Measurements from ENCODE around the gene SNX9.
"Not testable (repeated sequence)": the region's sequence is repeated elsewhere in the genome, so short reads cannot be mapped to it uniquely, and the experiment has no call there.

SNX9 gene

DNA sequence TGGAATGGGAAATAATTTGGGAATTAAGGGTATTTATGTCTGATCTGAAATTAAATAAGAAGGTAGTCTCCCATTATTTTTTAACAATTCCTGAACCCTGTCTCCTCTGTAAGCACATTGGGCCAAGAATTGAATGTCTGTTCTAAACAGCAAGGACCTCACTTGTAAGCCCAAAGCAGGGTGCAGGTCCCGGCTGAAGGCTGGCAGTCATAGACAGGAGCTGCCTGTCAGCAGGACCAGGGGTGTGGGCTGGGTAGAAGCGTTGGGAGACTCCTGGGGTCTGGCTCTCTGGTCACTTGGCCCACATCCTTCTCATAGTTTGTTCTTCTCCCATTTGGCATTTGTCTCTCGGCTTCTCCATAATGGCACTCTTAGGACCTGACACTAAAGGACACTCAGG lies 75.6 kb downstream of the SNX9 start:
- no peak overlapping the region for H2AFZ ChIP-seq (ENCODE audit: low read depth, low read length)
- no peaks in the 10 kb centered on the region for H4K20me1 ChIP-seq (ENCODE audit: insufficient read depth, low read length)
- no peak overlapping the region for H3K9ac ChIP-seq (ENCODE audit: low read length)
- TF ChIP-seq CTCF (IDR thresholded peaks at IDR 0.05; ENCODE audit: low read depth, low read length) = no peak
- TF ChIP-seq EZH2phosphoT487 (IDR thresholded peaks at IDR 0.05; ENCODE audit: low read depth) = no peak
- no peaks in the 10 kb centered on the region for H3K79me2 ChIP-seq (ENCODE audit: low read length)
- H3K36me3 ChIP-seq (replicated peaks; ENCODE audit: low read depth, low read length) = no peaks in the 10 kb centered on the region
- H3K4me2 ChIP-seq (ENCODE audit: low read length) = no peak overlapping the region
- no peak overlapping the region for H3K27ac ChIP-seq (ENCODE audit: low read length)
- no peaks in the 10 kb centered on the region for H3K4me1 ChIP-seq (ENCODE audit: low read length)
- no peaks in the 10 kb centered on the region for H3K9me3 ChIP-seq (ENCODE audit: insufficient read depth, low read length)
- no peak overlapping the region for H3K4me3 ChIP-seq (ENCODE audit: low read length)
- H3K27me3 ChIP-seq (ENCODE audit: low read depth, low read length) = no peaks in the 10 kb centered on the region

- not testable (repeated sequence) for H3K4me2 ChIP-seq (ENCODE audit: low read length); H3K36me3 ChIP-seq (replicated peaks; ENCODE audit: low read depth, low read length); H3K9ac ChIP-seq (ENCODE audit: low read length); H3K79me2 ChIP-seq (ENCODE audit: low read length); H4K20me1 ChIP-seq (ENCODE audit: insufficient read depth, low read length); H3K9me3 ChIP-seq (ENCODE audit: insufficient read depth, low read length); H3K27ac ChIP-seq (ENCODE audit: low read length); H3K27me3 ChIP-seq (ENCODE audit: low read depth, low read length); H3K4me1 ChIP-seq (ENCODE audit: low read length); H2AFZ ChIP-seq (ENCODE audit: low read depth, low read length); H3K4me3 ChIP-seq (ENCODE audit: low read length)
Observed at GRCh38 chr6:157900262-157900661, 77.2 kb downstream of the SNX9 start.

DNA sequence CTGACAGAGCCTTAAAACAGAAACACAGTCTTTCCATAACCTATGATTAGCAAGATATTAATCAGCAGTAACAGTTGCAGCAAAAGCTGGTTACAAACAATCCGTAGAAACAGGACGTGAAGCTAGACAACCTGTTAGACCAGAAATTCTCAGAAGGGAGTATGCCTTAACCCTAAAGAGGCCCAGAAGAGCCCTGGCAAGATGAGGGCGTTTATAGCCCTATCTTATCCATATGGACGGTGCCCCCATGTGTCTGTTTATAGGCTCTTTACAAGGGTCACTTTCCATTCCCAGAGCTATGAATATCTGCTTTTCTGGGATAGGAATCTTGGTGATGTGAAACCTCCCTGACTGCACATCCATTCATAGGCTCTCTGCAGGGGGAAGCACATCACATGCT lies 77.7 kb downstream of the SNX9 start:
- not testable (repeated sequence) for H3K4me3 ChIP-seq (ENCODE audit: low read length); H3K4me2 ChIP-seq (ENCODE audit: low read length); H3K27me3 ChIP-seq (ENCODE audit: low read depth, low read length); H3K9ac ChIP-seq (ENCODE audit: low read length); H3K9me3 ChIP-seq (ENCODE audit: insufficient read depth, low read length); H3K79me2 ChIP-seq (ENCODE audit: low read length); H4K20me1 ChIP-seq (ENCODE audit: insufficient read depth, low read length); H3K4me1 ChIP-seq (ENCODE audit: low read length); H3K36me3 ChIP-seq (replicated peaks; ENCODE audit: low read depth, low read length); H3K27ac ChIP-seq (ENCODE audit: low read length); H2AFZ ChIP-seq (ENCODE audit: low read depth, low read length)

GRCh38 chr6:157904999-157905398 lies 82.0 kb downstream of the SNX9 start:
- Histone ChIP-seq H3K4me3 (ENCODE audit: low read length) (no peak overlapping the region), H4K20me1 (ENCODE audit: insufficient read depth, low read length) (peaks cover 8% of the 10 kb centered on the region), H3K79me2 (ENCODE audit: low read length) (no peaks in the 10 kb centered on the region), H2AFZ (ENCODE audit: low read depth, low read length) (no peak overlapping the region), H3K9ac (ENCODE audit: low read length) (no peak overlapping the region), H3K4me2 (ENCODE audit: low read length) (no peak overlapping the region), H3K27ac (ENCODE audit: low read length) (no peak overlapping the region), H3K9me3 (ENCODE audit: insufficient read depth, low read length) (no peaks in the 10 kb centered on the region), H3K4me1 (ENCODE audit: low read length) (peaks cover 21% of the 10 kb centered on the region), H3K27me3 (ENCODE audit: low read depth, low read length) (0 out of 2 replicates have a peak, but pooled peaks cover 1% of the 10 kb centered on the region), H3K36me3 (replicated peaks; ENCODE audit: low read depth, low read length) (no peaks in the 10 kb centered on the region)
- TF ChIP-seq EZH2phosphoT487 (IDR thresholded peaks at IDR 0.05; ENCODE audit: low read depth) = no peak
- no peak for TF ChIP-seq CTCF (IDR thresholded peaks at IDR 0.05; ENCODE audit: low read depth, low read length)

- no peak overlapping the region for H3K4me3 ChIP-seq (ENCODE audit: low read length)
- peaks cover 26% of the 10 kb centered on the region for H3K4me1 ChIP-seq (ENCODE audit: low read length)
- H3K9ac ChIP-seq (ENCODE audit: low read length) = no peak overlapping the region
- H4K20me1 ChIP-seq (ENCODE audit: insufficient read depth, low read length) = peaks cover 8% of the 10 kb centered on the region
- 0 out of 2 replicates have a peak, but pooled peaks cover 4% of the 10 kb centered on the region for H3K27me3 ChIP-seq (ENCODE audit: low read depth, low read length)
- TF ChIP-seq EZH2phosphoT487 (IDR thresholded peaks at IDR 0.05; ENCODE audit: low read depth) (no peak), CTCF (IDR thresholded peaks at IDR 0.05; ENCODE audit: low read depth, low read length) (no peak)
- H3K4me2 ChIP-seq (ENCODE audit: low read length) = no peak overlapping the region
- no peak overlapping the region for H2AFZ ChIP-seq (ENCODE audit: low read depth, low read length)
- no peak overlapping the region for H3K27ac ChIP-seq (ENCODE audit: low read length)
- H3K9me3 ChIP-seq (ENCODE audit: insufficient read depth, low read length) = no peaks in the 10 kb centered on the region
- H3K79me2 ChIP-seq (ENCODE audit: low read length) = no peaks in the 10 kb centered on the region
- H3K36me3 ChIP-seq (replicated peaks; ENCODE audit: low read depth, low read length) = no peaks in the 10 kb centered on the region
Observed at GRCh38 chr6:157905590-157906342, 82.7 kb downstream of the SNX9 start.

All from OCI-LY3 (cell line).